ENCODE measurements around the gene CADM1.

CADM1 gene

DNA sequence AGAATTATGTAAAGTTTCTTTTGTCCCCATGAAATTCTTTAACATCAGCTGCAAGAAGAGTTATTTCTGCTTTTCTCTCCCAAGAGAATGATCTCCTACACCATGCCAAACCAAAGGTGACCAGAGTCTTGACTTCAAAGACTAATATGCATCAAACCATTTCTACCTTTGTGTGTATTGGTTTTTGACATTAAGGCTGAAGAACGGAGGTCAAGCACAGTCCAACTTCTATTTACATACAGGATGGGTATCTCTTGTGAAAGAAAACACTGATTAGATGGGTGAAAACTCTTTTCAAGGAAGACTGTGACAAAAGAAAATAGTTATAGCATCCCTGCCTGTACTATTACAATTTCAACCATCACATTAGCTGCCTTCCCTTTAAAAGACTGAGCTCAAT is 256.3 kb downstream of the CADM1 start:
- no peak for DNase-seq (ENCODE audit: low spot score)
- TF ChIP-seq, protein P1, sequence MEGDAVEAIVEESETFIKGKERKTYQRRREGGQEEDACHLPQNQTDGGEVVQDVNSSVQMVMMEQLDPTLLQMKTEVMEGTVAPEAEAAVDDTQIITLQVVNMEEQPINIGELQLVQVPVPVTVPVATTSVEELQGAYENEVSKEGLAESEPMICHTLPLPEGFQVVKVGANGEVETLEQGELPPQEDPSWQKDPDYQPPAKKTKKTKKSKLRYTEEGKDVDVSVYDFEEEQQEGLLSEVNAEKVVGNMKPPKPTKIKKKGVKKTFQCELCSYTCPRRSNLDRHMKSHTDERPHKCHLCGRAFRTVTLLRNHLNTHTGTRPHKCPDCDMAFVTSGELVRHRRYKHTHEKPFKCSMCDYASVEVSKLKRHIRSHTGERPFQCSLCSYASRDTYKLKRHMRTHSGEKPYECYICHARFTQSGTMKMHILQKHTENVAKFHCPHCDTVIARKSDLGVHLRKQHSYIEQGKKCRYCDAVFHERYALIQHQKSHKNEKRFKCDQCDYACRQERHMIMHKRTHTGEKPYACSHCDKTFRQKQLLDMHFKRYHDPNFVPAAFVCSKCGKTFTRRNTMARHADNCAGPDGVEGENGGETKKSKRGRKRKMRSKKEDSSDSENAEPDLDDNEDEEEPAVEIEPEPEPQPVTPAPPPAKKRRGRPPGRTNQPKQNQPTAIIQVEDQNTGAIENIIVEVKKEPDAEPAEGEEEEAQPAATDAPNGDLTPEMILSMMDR (IDR thresholded peaks at IDR 0.05; ENCODE audit: extremely low read depth, missing control alignments) = no peak

DNA sequence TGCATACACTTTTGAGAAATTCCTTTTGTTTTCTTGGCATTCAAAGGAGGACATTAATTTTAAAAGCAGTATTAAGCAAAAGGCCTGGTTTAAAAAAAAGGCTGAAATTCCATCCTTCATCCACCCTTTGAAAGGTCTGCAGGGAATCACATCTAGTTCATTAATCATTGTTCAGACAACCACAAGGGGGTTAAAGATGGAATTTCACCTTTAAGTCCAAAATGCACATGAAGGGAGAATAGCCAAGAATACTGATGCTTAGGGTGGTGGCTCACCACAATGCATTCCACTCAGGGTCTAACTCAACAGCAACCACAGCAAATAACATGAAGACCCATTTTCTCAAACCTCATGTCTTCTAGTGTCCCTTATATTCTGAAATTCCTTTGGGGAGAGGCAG is 256.9 kb downstream of the CADM1 start:
- TF ChIP-seq, protein P1 (IDR thresholded peaks at IDR 0.05; ENCODE audit: extremely low read depth, missing control alignments) = no peak
- no peak for DNase-seq (ENCODE audit: low spot score)

DNA sequence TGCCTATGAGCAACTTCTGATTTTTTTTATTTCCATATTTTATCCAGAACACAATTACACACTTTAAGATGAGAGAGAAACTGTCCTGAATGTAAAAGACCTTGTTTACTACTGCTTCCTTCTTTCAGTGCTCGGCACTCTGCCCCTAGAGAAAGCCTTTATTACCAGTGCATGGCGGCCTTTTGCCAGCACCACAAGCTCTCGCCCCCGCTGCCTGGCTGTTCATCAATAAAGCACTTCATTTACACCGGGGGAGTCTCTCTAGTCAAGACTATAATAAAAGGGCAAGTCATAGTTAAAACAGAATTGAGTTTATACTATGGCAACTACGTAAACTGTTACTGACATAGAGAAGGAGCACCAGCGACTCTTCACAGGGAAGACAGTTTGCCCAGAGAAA is 259.5 kb downstream of the CADM1 start:
- DNase-seq (ENCODE audit: low spot score) = no peak
- TF ChIP-seq, protein P1 (IDR thresholded peaks at IDR 0.05; ENCODE audit: extremely low read depth, missing control alignments) = no peak

DNA sequence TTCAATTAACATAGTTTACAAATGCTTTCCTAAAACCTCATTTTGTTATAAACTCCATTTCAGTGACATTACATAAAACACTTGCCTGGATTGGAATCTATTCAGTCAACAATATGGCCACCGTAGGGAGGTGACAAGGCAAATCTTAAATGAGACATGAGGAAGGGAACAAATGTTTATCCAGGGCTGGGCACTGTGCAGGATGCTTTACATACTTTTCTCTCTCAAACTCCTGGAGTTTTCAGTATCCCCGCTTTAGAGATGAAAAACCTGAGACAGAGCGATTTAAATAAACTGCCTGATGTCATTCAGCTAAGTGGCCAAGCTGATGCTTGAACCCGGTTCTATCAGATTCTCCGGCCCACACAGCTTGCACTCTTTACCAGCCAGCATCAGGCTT is 259.9 kb downstream of the CADM1 start:
- no peak for DNase-seq (ENCODE audit: low spot score)
- TF ChIP-seq, protein P1 (IDR thresholded peaks at IDR 0.05; ENCODE audit: extremely low read depth, missing control alignments) = no peak

DNA sequence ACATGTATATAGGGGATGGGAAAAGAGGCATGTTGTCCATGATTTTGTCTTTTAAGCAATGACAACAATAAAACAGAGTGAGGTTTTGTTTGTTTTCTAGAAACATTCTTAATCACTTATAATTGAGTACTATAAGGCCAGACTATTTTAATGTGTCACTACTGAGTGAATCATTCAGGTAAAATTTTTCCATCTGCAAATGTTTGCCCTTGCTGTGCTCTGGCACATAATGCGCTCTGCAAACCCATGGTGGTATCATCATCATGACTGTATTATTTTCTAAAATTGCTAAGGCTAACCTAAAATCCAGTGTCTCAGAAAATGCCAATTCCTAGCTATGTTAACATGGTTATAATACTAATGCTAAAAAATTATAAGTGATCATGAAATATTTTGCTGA is 261.2 kb downstream of the CADM1 start:
- TF ChIP-seq, protein P1 (IDR thresholded peaks at IDR 0.05; ENCODE audit: extremely low read depth, missing control alignments) = no peak
- DNase-seq (ENCODE audit: low spot score) = no peak

DNA sequence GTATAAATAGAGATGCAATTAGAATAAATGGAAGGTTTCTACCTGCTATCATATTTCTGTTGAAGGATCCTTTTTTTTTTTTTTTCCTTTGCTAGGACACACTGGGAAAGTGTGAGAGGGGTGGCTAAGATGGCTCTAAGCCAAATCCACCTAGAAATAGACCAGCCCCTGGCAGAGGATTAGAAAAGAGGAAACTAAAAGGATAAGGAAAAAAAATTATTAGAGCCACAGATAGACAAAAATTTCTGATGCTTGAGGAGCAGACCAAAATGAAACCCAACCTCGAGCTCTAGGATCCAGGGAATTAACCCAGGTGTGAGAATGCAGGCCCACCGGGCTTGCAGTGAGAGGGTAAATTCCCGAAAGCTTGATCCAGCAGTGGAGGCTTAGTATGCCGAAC is 262.3 kb downstream of the CADM1 start:
- no peak for DNase-seq (ENCODE audit: low spot score)
- TF ChIP-seq, protein P1 (IDR thresholded peaks at IDR 0.05; ENCODE audit: extremely low read depth, missing control alignments) = no peak

DNA sequence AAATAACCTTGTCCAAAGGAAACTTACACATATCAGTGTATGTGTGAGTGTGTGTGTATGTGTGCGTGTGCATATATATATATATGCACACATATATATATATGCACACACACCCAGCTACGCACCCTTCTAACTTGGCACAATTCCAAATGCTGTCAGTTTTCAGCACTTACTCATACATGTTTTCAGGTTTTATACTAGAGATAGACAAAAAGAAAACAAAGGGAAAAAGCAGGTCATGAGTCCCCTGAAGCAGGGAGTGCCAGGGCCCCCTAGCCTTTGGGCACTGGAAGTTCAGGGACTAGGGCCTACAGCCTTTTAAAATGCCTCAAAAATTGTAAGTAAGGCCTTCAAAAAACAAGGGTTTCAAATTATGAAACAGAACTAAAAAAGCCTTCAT is 265.4 kb downstream of the CADM1 start:
- DNase-seq (ENCODE audit: low spot score) = no peak
- TF ChIP-seq, protein P1 (IDR thresholded peaks at IDR 0.05; ENCODE audit: extremely low read depth, missing control alignments) = no peak

Data from GM20000 (cell line).